Measurements from ENCODE around the gene DGKH. TPM values are rescaled to one million over a fixed set of nuclear protein-coding genes. Genes with fewer than 3 reads are reported as not detected.

Gene DGKH
- polyA plus RNA-seq, 1 donor from 2014 or later, result 3.5 TPM

DNA sequence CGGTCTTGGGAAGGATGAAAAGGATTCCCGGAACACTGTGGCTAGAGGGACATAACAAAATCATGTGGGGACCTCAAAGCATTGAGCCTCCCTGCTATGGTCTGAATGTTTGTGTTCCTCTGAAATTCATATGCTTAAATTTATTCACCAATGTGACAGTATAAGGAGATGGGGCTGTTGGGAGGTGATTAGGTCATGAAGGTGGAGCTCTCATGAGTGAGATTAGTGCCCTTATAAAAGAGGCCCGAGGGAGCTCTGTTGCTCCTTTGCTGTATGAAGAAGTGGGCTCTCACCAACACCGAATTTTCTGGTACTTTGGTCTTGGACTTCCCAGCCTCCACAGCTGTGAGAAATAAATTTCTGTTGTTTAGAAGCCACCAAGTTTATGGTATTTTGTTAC, 26.1 kb upstream of the DGKH start:
- Histone ChIP-seq H3K27me3 (ENCODE audit: insufficient read depth, low read depth, low read length) (no peaks in the 10 kb centered on the region), H3K9me2 (ENCODE audit: insufficient read depth, low read length) (no peaks in the 10 kb centered on the region), H3K9ac (ENCODE audit: low read length) (no peak overlapping the region), H4K20me1 (ENCODE audit: insufficient read depth) (no peaks in the 10 kb centered on the region), H2AFZ (ENCODE audit: low read depth, low read length) (no peak overlapping the region), H3K4me3 (ENCODE audit: low read length) (no peak overlapping the region), H3K36me3 (ENCODE audit: insufficient read depth, low read length) (no peaks in the 10 kb centered on the region), H3K9me3 (ENCODE audit: low read length) (no peaks in the 10 kb centered on the region), H3K4me2 (ENCODE audit: low read length) (no peak overlapping the region), H3K79me2 (replicated peaks; ENCODE audit: insufficient read depth, low read length) (no peaks in the 10 kb centered on the region), H3K27ac (ENCODE audit: low read length) (no peak overlapping the region), H3F3A (ENCODE audit: insufficient read depth, low read length, poor library complexity, severe bottlenecking) (no peaks in the 10 kb centered on the region)
- TF ChIP-seq SMC3 (conservative IDR thresholded peaks at IDR 0.05; ENCODE audit: poor library complexity) (no peak), POLR2AphosphoS5 (IDR thresholded peaks at IDR 0.05) (no peak), RAD21 (conservative IDR thresholded peaks at IDR 0.05) (no peak), EP300 (conservative IDR thresholded peaks at IDR 0.05; ENCODE audit: poor library complexity, severe bottlenecking) (no peak), EZH2 (IDR thresholded peaks at IDR 0.05; ENCODE audit: borderline replicate concordance, insufficient read depth, low read length, poor library complexity, severe bottlenecking) (no peak), TAF1 (IDR thresholded peaks at IDR 0.05; ENCODE audit: low read depth) (no peak), CTCF (IDR thresholded peaks at IDR 0.05; ENCODE audit: poor library complexity, severe bottlenecking) (no peak), MXI1 (conservative IDR thresholded peaks at IDR 0.05; ENCODE audit: poor library complexity, severe bottlenecking) (no peak)
- TF ChIP-seq, protein P1, sequence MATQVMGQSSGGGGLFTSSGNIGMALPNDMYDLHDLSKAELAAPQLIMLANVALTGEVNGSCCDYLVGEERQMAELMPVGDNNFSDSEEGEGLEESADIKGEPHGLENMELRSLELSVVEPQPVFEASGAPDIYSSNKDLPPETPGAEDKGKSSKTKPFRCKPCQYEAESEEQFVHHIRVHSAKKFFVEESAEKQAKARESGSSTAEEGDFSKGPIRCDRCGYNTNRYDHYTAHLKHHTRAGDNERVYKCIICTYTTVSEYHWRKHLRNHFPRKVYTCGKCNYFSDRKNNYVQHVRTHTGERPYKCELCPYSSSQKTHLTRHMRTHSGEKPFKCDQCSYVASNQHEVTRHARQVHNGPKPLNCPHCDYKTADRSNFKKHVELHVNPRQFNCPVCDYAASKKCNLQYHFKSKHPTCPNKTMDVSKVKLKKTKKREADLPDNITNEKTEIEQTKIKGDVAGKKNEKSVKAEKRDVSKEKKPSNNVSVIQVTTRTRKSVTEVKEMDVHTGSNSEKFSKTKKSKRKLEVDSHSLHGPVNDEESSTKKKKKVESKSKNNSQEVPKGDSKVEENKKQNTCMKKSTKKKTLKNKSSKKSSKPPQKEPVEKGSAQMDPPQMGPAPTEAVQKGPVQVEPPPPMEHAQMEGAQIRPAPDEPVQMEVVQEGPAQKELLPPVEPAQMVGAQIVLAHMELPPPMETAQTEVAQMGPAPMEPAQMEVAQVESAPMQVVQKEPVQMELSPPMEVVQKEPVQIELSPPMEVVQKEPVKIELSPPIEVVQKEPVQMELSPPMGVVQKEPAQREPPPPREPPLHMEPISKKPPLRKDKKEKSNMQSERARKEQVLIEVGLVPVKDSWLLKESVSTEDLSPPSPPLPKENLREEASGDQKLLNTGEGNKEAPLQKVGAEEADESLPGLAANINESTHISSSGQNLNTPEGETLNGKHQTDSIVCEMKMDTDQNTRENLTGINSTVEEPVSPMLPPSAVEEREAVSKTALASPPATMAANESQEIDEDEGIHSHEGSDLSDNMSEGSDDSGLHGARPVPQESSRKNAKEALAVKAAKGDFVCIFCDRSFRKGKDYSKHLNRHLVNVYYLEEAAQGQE (IDR thresholded peaks at IDR 0.05; ENCODE audit: borderline replicate concordance), result no peak

DNA sequence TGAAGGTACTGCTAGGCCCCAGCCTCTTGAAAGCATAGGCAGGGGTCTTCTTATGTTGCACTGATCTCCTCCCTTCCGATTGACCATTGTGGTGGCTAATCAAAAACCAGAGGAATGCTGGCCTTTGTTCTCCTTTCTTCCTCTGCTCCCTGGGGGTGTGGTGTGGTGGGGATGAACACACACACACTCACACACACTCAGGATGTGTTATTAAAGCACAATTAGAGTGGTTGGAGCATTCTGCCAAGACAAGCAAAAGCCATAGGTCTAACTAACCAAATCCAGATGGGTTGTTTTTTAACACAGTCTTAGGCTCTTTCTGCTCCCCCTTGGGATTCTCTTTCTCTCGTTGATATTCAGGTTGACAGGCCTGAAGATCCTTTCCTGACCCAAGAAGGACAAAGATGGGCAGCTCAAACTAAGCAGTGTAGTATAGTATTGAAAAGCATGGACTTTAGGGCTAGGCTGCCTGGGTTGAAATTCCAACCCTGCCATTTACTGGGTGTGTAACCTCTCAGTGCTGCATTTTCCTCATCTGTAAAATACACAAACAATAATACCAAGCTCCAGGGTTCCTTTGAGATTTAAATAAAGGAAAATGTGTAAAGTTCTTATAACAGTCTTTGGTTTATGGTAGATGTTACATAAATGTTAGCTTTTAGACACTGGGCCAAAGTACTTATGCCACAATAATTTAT, 25.5 kb upstream of the DGKH start:
- no peaks in the 10 kb centered on the region for H3K27me3 ChIP-seq (ENCODE audit: insufficient read depth, low read depth, low read length)
- no peaks in the 10 kb centered on the region for H3K9me2 ChIP-seq (ENCODE audit: insufficient read depth, low read length)
- TF ChIP-seq MXI1 (conservative IDR thresholded peaks at IDR 0.05; ENCODE audit: poor library complexity, severe bottlenecking) (no peak), CTCF (IDR thresholded peaks at IDR 0.05; ENCODE audit: poor library complexity, severe bottlenecking) (no peak), RAD21 (conservative IDR thresholded peaks at IDR 0.05) (no peak), POLR2AphosphoS5 (IDR thresholded peaks at IDR 0.05) (no peak), EP300 (conservative IDR thresholded peaks at IDR 0.05; ENCODE audit: poor library complexity, severe bottlenecking) (no peak), TAF1 (IDR thresholded peaks at IDR 0.05; ENCODE audit: low read depth) (no peak), SMC3 (conservative IDR thresholded peaks at IDR 0.05; ENCODE audit: poor library complexity) (no peak), EZH2 (IDR thresholded peaks at IDR 0.05; ENCODE audit: borderline replicate concordance, insufficient read depth, low read length, poor library complexity, severe bottlenecking) (no peak)
- TF ChIP-seq, protein P1 (IDR thresholded peaks at IDR 0.05; ENCODE audit: borderline replicate concordance), result no peak
- H3K36me3 ChIP-seq (ENCODE audit: insufficient read depth, low read length), result no peaks in the 10 kb centered on the region
- no peak overlapping the region for H3K4me3 ChIP-seq (ENCODE audit: low read length)
- no peaks in the 10 kb centered on the region for H3K79me2 ChIP-seq (replicated peaks; ENCODE audit: insufficient read depth, low read length)
- H3K27ac ChIP-seq (ENCODE audit: low read length), result no peak overlapping the region
- no peaks in the 10 kb centered on the region for H3K9me3 ChIP-seq (ENCODE audit: low read length)
- H2AFZ ChIP-seq (ENCODE audit: low read depth, low read length), result no peak overlapping the region
- H3F3A ChIP-seq (ENCODE audit: insufficient read depth, low read length, poor library complexity, severe bottlenecking), result no peaks in the 10 kb centered on the region
- H3K4me2 ChIP-seq (ENCODE audit: low read length), result no peak overlapping the region
- no peak overlapping the region for H3K9ac ChIP-seq (ENCODE audit: low read length)
- no peaks in the 10 kb centered on the region for H4K20me1 ChIP-seq (ENCODE audit: insufficient read depth)

Measured in neural cell (in vitro differentiated cells).